T-helper 2 cell treated with Interferon-gamma antibody and Interleukin-4, amounts not matched to agents 5 μg/mL and 100 μg/mL, for 36 hours (primary cell): Measurements from ENCODE around the gene FLNA.

ENCODE experiments used
- DNase-seq: peaks from one replicate; pipeline ENCODE4 v3.0.0; 2021; ENCODE audit warnings: low spot score
- H3K27ac Mint-ChIP-seq: one replicate; pipeline ENCODE4 v1.8.0; 2021; ENCODE audit warnings: mild to moderate bottlenecking, mixed read lengths
- H3K27me3 Mint-ChIP-seq: one replicate; pipeline ENCODE4 v1.8.0; 2021; ENCODE audit warnings: low read depth, mixed read lengths
- H3K36me3 Mint-ChIP-seq: one replicate; pipeline ENCODE4 v1.8.0; 2021; ENCODE audit warnings: low read depth, mixed read lengths
- H3K4me1 Mint-ChIP-seq: one replicate; pipeline ENCODE4 v1.8.0; 2021; ENCODE audit warnings: low read depth, mixed read lengths
- H3K4me3 Mint-ChIP-seq: one replicate; pipeline ENCODE4 v1.8.0; 2022; ENCODE audit warnings: mild to moderate bottlenecking, moderate library complexity, mixed read lengths
- H3K9me3 Mint-ChIP-seq: one replicate; pipeline ENCODE4 v1.8.0; 2021; ENCODE audit warnings: mixed read lengths

FLNA gene

DNA sequence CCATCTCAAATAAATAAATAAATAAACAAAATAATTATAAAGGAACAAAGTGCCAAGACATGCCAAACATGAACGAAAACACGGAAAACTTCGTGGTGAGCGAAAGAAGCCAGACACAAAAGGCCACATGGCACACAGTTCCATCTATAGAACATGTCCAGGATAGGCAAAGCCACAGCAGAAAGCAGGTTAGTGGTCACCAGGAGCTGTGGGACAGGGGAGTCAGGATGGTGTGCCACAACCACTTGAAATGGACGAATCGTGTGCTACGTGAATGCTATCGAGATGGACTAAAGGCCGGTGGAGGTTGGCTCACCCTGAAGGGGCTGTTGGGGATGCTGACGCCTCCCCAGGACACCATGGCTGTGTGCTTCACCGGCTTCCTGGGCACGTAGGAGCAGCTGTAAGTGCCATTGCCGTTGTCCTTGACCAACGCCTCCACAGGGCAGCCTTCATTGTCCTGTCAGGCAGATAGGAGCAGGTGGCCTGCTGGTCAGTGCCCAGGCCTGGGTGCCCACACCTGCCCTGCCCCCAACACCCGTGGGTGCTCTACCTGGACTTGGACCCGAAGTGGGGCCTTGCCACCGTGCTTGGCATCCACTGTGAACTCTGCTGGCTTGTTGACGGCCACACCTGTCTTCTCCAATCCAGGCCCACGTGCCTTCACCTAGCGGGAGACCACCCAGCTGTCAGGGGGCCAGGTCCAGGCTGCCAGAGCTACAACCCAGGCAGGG, 10.6 kb downstream of the FLNA start:
- DNase-seq: no peak
- Mint-ChIP-seq H3K36me3 (peaks cover 45% of the 10 kb centered on the region), H3K4me3 (no peak overlapping the region), H3K9me3 (no peaks in the 10 kb centered on the region), H3K27me3 (no peaks in the 10 kb centered on the region), H3K27ac (peak overlapping the region; percentile 67), H3K4me1 (peaks cover 11% of the 10 kb centered on the region)

DNA sequence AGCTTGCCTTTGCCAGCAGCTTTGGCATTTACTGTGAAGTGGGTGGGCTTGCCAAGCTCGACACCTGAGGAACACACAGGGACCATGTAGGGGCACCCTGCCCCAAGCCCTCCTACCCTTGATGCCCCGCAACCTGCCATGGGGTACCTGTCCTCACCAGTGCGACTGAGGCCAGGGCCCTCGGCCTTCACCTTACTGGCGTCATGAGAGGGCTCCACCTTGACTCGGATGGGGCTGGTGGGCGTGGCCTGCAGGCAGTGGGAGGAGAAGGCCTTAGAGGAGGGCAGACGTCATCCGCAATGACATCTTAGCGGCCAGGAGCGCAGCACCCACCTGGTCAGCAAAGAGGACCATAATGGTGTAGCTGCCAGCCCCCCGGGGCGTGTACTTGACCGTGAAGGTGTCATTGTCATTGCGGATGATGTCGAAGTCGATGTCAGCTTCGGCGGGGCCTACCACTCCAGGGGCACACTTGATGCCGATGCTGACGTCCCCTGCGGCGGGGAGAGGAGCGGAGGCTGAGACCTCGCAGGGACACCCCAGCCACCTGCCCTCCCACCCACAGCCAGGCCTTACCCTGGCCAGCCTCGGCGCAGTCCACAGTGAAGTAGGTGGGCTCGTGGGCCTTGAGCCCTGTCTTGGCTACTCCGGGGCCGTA, 12.2 kb downstream of the FLNA start:
- no peak overlapping the region for H3K4me3 Mint-ChIP-seq
- H3K27me3 Mint-ChIP-seq: no peaks in the 10 kb centered on the region
- peaks cover 8% of the 10 kb centered on the region for H3K4me1 Mint-ChIP-seq
- H3K36me3 Mint-ChIP-seq: peaks cover 47% of the 10 kb centered on the region
- DNase-seq: no peak
- no peak overlapping the region for H3K27ac Mint-ChIP-seq
- H3K9me3 Mint-ChIP-seq: no peaks in the 10 kb centered on the region

DNA sequence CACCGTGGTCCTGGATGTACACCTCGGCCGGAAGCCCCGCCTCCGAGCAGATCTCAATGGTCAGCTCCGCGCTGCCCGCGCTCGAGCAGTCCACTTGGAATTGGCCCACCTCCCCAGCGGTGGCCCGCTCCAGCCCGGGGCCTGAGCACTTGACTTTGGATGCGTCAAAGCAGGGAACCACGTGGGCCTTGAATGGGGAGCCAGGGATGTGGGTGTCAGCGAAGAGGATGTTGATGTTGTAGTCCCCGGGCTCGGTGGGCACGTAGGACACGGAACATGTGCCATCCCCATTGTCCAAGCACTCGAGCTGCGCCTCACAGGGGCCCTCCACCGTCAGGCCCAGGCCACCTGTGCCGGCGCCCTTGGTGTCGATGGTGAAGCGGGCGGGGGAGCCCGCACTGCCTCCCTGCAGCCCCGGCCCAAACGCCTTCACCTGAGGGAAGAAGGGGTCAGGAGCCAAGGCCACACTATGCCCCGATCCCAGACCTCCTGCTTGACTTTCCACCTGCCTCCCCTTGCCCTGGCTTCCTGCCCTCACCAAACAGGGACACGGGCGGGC, 14.2 kb downstream of the FLNA start:
- no peaks in the 10 kb centered on the region for H3K27me3 Mint-ChIP-seq
- H3K4me3 Mint-ChIP-seq: no peak overlapping the region
- H3K9me3 Mint-ChIP-seq: no peaks in the 10 kb centered on the region
- peaks cover 42% of the 10 kb centered on the region for H3K36me3 Mint-ChIP-seq
- DNase-seq: no peak
- no peak overlapping the region for H3K27ac Mint-ChIP-seq
- H3K4me1 Mint-ChIP-seq: peaks cover 8% of the 10 kb centered on the region

DNA sequence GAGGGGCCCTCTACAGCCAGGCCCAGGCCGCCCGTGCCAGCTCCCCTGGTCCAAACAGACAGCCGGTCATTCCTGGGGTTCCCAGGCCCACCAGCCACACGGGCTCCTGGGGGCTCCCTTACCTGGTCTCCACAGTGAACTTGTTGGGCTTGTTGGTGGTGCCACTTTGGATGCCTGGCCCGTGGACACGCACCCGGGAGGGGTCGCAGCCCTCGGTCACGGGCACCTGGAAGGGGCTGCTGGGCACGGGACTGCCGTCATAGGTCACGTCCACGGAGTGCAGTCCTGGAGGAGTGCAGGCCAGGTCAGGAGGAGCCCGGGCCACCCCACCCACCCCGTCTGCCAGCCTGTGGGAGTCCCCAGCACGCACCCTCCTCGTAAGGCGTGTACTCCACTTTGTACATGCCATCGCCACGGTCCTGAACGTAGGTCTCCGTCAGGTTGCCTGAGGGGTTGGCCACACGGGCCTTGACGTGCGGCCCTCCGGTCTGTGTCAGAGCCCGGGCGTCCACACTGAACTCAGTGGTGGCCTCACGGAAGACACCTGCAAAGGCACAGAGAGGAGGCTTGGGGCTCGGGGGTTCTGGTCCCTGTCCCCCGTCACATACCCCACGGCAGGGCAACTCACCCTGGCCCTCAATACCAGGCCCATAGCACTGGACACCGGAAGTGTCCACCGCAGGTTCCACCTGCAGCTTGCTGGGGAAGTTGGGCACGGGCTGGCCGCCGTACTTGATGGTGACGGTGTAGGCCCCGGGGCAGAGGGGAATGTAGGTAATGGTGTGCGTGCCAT, 14.9 kb downstream of the FLNA start:
- Mint-ChIP-seq H3K27me3 (no peaks in the 10 kb centered on the region), H3K36me3 (peaks cover 36% of the 10 kb centered on the region), H3K9me3 (no peaks in the 10 kb centered on the region), H3K4me1 (peaks cover 5% of the 10 kb centered on the region), H3K27ac (no peak overlapping the region), H3K4me3 (no peak overlapping the region)
- no peak for DNase-seq

DNA sequence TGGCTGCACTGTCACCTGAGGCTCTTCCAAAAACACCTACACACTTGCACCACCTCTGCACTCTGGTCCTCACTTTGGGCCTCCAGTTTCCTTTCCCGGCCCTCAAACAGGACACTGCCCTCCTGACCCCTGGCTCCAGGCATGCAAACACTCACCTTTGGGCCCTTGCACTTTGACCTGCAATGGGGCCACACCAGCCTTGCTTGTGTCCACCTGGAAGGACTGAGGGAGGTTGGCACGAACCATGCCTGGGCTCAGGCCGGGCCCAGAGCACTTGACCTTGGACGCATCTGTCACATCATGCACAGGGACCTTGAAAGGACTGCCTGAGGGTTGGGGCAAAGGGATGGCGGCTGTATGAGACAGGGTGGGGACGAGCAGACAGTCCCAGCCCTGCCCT, 15.6 kb downstream of the FLNA start:
- no peaks in the 10 kb centered on the region for H3K9me3 Mint-ChIP-seq
- no peak overlapping the region for H3K4me3 Mint-ChIP-seq
- H3K27me3 Mint-ChIP-seq: no peaks in the 10 kb centered on the region
- peaks cover 5% of the 10 kb centered on the region for H3K4me1 Mint-ChIP-seq
- H3K36me3 Mint-ChIP-seq: peaks cover 35% of the 10 kb centered on the region
- DNase-seq: no peak
- H3K27ac Mint-ChIP-seq: peak overlapping the region; percentile 31

DNA sequence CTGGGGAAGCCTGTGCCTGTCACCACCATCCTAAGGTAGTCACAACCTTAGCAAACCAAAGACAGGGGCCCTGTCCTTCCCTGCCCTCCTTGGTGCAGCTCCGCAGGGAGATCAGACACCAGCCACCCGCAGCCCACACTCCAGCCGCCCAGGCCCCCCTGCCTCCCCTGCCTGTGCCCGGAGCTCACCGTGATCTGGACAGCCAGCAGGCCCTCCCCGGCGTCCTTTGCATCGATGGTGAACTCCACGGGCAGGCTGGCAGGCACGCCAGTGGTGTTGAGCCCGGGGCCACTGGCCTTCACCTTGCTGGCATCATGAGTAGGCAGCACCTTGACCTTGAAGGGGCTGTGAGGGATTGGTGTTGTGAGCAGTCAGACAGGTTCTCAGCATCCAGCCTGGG, 16.4 kb downstream of the FLNA start:
- Mint-ChIP-seq H3K4me1 (peaks cover 5% of the 10 kb centered on the region), H3K9me3 (no peaks in the 10 kb centered on the region), H3K27ac (no peak overlapping the region), H3K36me3 (peaks cover 40% of the 10 kb centered on the region), H3K4me3 (no peak overlapping the region), H3K27me3 (no peaks in the 10 kb centered on the region)
- DNase-seq: no peak

DNA sequence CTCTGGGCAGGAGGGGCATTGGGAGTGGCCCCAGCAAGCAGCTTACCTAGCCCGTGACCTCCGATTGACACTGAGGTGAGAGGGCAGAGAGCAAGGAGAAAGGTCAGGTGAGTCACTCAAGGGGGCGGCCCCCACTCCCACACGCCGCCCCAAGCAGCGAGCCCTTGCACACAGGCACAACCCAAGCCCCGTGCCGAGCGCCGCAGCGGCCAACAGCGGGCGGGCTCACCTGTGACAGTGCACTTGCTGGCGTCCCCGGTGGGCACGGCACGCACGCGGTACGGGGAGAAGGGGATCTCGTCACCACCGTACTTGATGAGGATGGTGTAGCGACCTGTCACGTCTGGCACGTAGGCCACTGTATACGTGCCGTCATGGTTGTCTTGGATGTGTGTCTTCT, 17.2 kb downstream of the FLNA start:
- no peaks in the 10 kb centered on the region for H3K9me3 Mint-ChIP-seq

DNA sequence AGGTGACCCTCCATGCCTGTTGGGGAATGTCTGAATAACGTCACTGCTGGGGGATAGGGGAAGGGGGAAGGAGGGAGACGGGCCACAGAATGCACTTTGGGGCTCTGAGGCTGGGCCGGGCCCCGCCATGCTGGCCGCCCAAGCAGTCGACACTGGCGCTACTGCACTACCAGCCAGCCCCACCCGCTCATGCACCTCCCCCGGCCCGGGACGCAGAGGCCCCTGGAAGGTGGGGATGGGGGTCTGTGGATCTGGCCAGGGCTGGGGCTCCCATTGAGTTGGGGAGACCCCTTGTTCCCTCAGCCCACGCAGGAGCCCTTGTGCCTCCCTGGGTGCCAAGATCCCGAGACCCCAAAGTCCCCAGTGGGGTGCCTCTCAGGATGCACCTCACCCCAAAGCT, 17.8 kb downstream of the FLNA start:
- DNase-seq: no peak
- Mint-ChIP-seq H3K9me3 (no peaks in the 10 kb centered on the region), H3K27me3 (no peaks in the 10 kb centered on the region), H3K36me3 (peaks cover 38% of the 10 kb centered on the region), H3K4me1 (peaks cover 5% of the 10 kb centered on the region), H3K4me3 (no peak overlapping the region), H3K27ac (no peak overlapping the region)

More for the DNA sequence above, 17.2 kb downstream of the FLNA start:
- H3K27ac Mint-ChIP-seq: no peak overlapping the region
- no peaks in the 10 kb centered on the region for H3K27me3 Mint-ChIP-seq
- DNase-seq: no peak
- H3K4me1 Mint-ChIP-seq: peaks cover 2% of the 10 kb centered on the region
- H3K36me3 Mint-ChIP-seq: peaks cover 39% of the 10 kb centered on the region
- H3K4me3 Mint-ChIP-seq: no peak overlapping the region

DNA sequence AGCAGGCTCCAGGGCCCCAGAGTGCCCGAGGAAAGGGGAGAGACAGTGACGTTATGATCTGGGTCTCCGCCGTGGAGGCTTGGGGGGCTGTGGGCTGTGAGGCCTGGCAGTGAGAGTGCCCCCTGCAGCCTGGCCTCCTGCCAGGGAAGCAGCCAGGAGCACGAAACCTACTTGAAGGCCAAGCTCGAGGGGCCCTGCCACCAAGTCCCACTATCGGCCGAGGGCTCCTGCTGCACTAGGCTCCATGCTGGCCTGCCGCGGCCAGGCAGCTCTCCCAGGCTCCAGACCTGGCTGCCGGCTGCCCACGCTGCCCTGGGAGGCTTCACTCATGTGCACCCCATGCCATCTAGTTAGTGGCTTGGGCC, 18.7 kb downstream of the FLNA start:
- peaks cover 35% of the 10 kb centered on the region for H3K36me3 Mint-ChIP-seq
- no peaks in the 10 kb centered on the region for H3K27me3 Mint-ChIP-seq
- H3K4me3 Mint-ChIP-seq: no peak overlapping the region
- H3K27ac Mint-ChIP-seq: no peak overlapping the region
- DNase-seq: no peak
- H3K9me3 Mint-ChIP-seq: no peaks in the 10 kb centered on the region
- peaks cover 5% of the 10 kb centered on the region for H3K4me1 Mint-ChIP-seq

DNA sequence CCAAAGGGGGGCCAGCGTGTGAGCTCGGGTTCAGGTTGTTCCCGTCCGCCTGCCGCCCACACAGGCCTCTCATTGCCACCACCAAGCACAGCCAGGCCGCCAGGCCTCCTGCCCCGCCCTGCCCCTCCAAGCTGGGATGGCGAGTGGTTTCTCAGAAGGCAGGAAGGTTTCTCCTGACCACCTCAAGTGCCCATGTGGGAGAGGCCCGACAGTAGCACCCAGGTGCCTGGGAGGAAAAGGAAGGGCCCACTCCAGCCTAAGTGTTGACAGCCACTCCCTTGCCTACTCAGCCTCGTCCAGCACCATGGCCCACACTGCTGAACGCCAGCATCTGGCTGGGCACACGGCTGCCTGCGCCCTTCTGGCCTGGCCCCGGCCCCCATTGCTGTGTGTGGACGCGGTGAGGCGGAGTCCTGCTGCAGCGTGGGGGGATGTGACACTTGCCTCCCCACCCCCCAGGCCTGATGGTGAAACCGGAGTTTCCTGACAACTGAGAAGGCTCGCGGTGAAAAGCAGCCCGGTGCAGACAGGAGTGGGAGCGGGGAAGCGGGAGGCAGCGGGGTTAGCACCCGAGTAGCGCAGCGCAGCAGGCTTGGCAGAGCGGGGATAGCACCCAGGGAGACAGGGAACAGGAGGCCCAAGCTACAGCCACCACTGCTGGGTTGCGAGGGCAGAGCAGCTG, 19.2 kb downstream of the FLNA start:
- DNase-seq: no peak
- Mint-ChIP-seq H3K36me3 (peaks cover 31% of the 10 kb centered on the region), H3K4me1 (peaks cover 5% of the 10 kb centered on the region), H3K9me3 (no peaks in the 10 kb centered on the region), H3K27me3 (no peaks in the 10 kb centered on the region), H3K27ac (no peak overlapping the region), H3K4me3 (no peak overlapping the region)

DNA sequence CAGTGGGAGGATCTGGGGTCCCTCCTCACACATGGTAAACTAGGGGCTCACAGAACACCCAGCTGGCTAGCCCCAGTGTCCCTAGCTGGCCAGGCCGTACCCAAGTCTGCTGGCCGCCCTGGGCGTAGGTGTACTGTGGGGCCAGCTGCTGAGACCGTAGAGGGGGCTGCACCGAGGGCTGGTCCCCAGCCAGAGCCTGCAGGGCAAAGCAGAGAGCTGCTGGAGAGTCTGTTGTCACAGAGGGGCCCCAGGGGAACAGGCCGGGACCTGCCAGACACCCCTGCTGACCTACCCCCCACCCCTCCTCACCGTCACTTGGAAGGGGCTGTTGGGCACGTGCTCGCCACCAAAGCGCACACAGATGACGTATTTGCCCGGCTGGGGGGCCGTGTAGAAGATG, 19.9 kb downstream of the FLNA start:
- no peaks in the 10 kb centered on the region for H3K9me3 Mint-ChIP-seq
- no peak overlapping the region for H3K4me3 Mint-ChIP-seq
- H3K36me3 Mint-ChIP-seq: peaks cover 36% of the 10 kb centered on the region
- H3K27me3 Mint-ChIP-seq: no peaks in the 10 kb centered on the region
- DNase-seq: no peak
- peaks cover 5% of the 10 kb centered on the region for H3K4me1 Mint-ChIP-seq
- no peak overlapping the region for H3K27ac Mint-ChIP-seq

DNA sequence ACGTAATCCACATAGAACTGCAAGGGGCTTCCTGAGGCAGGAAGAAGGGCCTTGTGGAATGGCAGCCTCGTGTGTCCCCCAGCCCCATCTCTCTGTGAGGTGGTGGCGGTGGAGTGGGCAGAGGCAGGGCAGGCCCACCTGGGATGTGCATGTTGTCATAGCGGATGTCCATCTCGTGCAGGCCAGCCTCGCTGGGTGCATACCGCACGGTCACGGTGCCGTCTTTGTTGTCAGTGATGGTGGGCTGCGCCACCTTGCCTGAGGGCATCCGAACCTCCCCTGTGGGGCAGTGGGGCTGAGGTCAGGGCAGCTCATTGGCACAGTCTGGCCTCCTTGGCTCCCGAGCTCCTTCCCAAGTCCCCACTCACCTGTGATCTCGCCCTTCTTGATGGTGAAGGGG, 20.4 kb downstream of the FLNA start:
- DNase-seq: no peak
- Mint-ChIP-seq H3K27ac (no peak overlapping the region), H3K4me1 (peaks cover 5% of the 10 kb centered on the region), H3K4me3 (no peak overlapping the region), H3K27me3 (no peaks in the 10 kb centered on the region), H3K36me3 (peaks cover 36% of the 10 kb centered on the region), H3K9me3 (no peaks in the 10 kb centered on the region)

DNA sequence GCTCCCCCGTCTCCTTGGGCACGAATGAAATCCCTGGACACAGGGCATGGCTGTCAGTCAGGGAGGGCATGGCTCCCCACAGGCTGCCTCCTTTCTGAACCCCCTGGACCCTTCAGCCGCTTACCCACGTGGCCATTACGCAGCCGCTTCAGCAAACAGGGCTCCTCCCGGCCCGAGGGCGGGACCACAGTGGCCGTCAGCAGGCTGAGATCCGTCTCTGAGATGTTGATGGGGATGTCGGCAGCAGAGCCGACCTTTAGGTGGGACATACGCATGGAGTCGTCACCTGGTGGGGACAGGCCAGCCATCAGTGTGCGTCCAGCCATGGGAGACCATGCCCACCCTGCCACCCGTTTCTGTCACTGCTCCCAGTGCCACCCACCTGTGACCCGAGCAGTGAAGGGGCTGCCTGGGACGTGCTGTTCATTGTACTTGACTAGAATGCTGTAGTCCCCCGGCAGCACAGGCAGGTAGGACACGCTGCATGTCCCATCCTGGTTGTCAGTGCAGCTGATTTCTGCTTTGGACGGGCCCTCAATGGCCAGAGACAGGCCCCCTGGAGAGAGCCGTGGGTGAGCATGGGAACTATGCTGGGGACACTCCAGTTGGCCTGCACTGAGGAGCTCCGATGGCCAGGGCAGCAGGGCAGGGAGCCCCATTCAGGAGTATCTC, 21.1 kb downstream of the FLNA start:
- no peaks in the 10 kb centered on the region for H3K9me3 Mint-ChIP-seq
- DNase-seq: no peak
- H3K36me3 Mint-ChIP-seq: peaks cover 31% of the 10 kb centered on the region
- H3K4me3 Mint-ChIP-seq: no peak overlapping the region
- peaks cover 3% of the 10 kb centered on the region for H3K4me1 Mint-ChIP-seq
- H3K27ac Mint-ChIP-seq: no peak overlapping the region
- no peaks in the 10 kb centered on the region for H3K27me3 Mint-ChIP-seq
